ENCODE data around the gene PCSK5.

DNA sequence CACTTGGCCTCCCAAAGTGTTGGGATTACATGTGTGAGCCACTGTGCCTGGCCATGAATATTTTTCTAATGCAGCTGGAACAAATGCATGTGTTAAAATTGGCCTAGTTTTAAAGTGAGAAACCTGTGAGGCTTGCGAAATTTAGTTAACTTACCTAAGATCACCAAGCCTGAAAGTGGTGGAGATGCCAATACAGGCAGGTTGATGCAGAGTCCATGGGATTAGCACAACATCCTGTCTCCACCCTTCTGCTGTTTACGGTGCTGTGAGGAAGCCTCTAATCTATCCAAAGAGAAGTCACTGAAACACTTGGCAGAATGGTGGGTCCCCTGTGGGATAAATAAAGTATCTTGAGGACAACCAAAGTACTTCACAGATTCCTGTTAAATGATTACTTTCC is 98.2 kb downstream of the PCSK5 start:
- TF ChIP-seq, protein P1, sequence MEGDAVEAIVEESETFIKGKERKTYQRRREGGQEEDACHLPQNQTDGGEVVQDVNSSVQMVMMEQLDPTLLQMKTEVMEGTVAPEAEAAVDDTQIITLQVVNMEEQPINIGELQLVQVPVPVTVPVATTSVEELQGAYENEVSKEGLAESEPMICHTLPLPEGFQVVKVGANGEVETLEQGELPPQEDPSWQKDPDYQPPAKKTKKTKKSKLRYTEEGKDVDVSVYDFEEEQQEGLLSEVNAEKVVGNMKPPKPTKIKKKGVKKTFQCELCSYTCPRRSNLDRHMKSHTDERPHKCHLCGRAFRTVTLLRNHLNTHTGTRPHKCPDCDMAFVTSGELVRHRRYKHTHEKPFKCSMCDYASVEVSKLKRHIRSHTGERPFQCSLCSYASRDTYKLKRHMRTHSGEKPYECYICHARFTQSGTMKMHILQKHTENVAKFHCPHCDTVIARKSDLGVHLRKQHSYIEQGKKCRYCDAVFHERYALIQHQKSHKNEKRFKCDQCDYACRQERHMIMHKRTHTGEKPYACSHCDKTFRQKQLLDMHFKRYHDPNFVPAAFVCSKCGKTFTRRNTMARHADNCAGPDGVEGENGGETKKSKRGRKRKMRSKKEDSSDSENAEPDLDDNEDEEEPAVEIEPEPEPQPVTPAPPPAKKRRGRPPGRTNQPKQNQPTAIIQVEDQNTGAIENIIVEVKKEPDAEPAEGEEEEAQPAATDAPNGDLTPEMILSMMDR (optimal IDR thresholded peaks at IDR 0.05 in 1 of 3, IDR thresholded peaks at IDR 0.05 in 1 of 3, conservative IDR thresholded peaks at IDR 0.05 in 1 of 3; ENCODE audit: extremely low read depth in 1 of 3, insufficient read depth in 2 of 3, low read length in 3 of 3) = no peak
- no peak for TF ChIP-seq EZH2 (IDR thresholded peaks at IDR 0.05; ENCODE audit: low read length)
